Osteoblast (primary cell): ENCODE measurements around the gene FATE1. TPM values are rescaled to one million over a fixed set of nuclear protein-coding genes. Genes with fewer than 3 reads are reported as not detected.

Experiments
- DNase-seq: peaks from one replicate; pipeline ENCODE4 v3.0.0; 2011; ENCODE audit warnings: low spot score, mixed read lengths; ENCODE audit not compliant: insufficient read length; ENCODE audit errors: missing footprints
- H2AFZ ChIP-seq: 2 replicates; pipeline ENCODE4 v1.6.0; 2011; ENCODE audit warnings: mild to moderate bottlenecking, low read length
- H3K27ac ChIP-seq: 2 replicates; pipeline ENCODE4 v1.5.1; 2011; ENCODE audit warnings: mild to moderate bottlenecking, low read depth, low read length, moderate library complexity
- H3K27me3 ChIP-seq: 2 replicates; pipeline ENCODE4 v1.6.0; 2012; ENCODE audit warnings: mild to moderate bottlenecking, control low read depth, inconsistent platforms, low read length, moderate library complexity; ENCODE audit not compliant: insufficient read depth
- H3K36me3 ChIP-seq: 2 replicates; pipeline ENCODE4 v1.5.1; 2011; ENCODE audit warnings: mild to moderate bottlenecking, low read length, control low read depth, moderate library complexity; ENCODE audit not compliant: insufficient read depth
- H3K4me1 ChIP-seq: 2 replicates; pipeline ENCODE4 v1.5.1; 2011; ENCODE audit warnings: mild to moderate bottlenecking, low read length, control low read depth, moderate library complexity; ENCODE audit not compliant: insufficient read depth
- H3K4me2 ChIP-seq: 2 replicates; pipeline ENCODE4 v1.6.0; 2011; ENCODE audit warnings: mild to moderate bottlenecking, low read length; ENCODE audit not compliant: insufficient read depth
- H3K4me3 ChIP-seq: fragments of 200-600 bp; sonication (generic); 3 replicates; pipeline ENCODE4 v1.5.1; 2012; ENCODE audit warnings: mild to moderate bottlenecking, low read length, inconsistent platforms; ENCODE audit not compliant: insufficient read depth
- H3K79me2 ChIP-seq: 2 replicates; pipeline ENCODE4 v1.6.0; 2012; ENCODE audit warnings: mild to moderate bottlenecking, low read length, control low read depth, inconsistent platforms; ENCODE audit not compliant: insufficient read depth
- H3K9me3 ChIP-seq: 2 replicates; pipeline ENCODE4 v1.5.1; 2011; ENCODE audit warnings: low read depth, low read length, control low read depth
- H4K20me1 ChIP-seq: 2 replicates; pipeline ENCODE4 v1.6.0; 2012; ENCODE audit warnings: mild to moderate bottlenecking, low read length, control low read depth; ENCODE audit not compliant: insufficient read depth
- CTCF ChIP-seq: IDR thresholded peaks from 2 replicates; pipeline ENCODE4 v1.5.1; 2011; ENCODE audit warnings: mild to moderate bottlenecking, low read depth, low read length, moderate library complexity; ENCODE audit errors: extremely low read depth
- total RNA-seq: library from RNA; depleted of rRNA; stranded (reverse); fragments of >200 nt; gene quantifications from 2 replicates; pipeline ENCODE4 v1.2.3, GENCODE V29; 2012

FATE1 gene
- not detected in 2 replicates for total RNA-seq

GRCh38 chrX:151715752-151716151 lies at the start of gene FATE1:
TSS of gene FATE1 (plus strand) at chrX:151716035. CDS start at chrX:151716120, 85 bp downstream.
- Histone ChIP-seq H3K4me1 (no peaks in the 10 kb centered on the region), H4K20me1 (no peaks in the 10 kb centered on the region), H3K36me3 (no peaks in the 10 kb centered on the region), H3K27ac (no peak within 1 kb of the TSS), H3K4me2 (no peak within 1 kb of the TSS), H3K9me3 (no peaks in the 10 kb centered on the region), H2AFZ (no peak within 1 kb of the TSS), H3K79me2 (no peaks in the 10 kb centered on the region), H3K4me3 (no peak within 1 kb of the TSS), H3K27me3 (no peaks in the 10 kb centered on the region)
- no peak for DNase-seq
- TF ChIP-seq CTCF, result no peak

- Histone ChIP-seq H4K20me1 (no peaks in the 10 kb centered on the region), H3K79me2 (no peaks in the 10 kb centered on the region), H3K4me3 (no peak overlapping the region), H2AFZ (no peak overlapping the region), H3K4me2 (no peak overlapping the region), H3K9me3 (no peaks in the 10 kb centered on the region), H3K4me1 (no peaks in the 10 kb centered on the region), H3K27ac (no peak overlapping the region), H3K27me3 (no peaks in the 10 kb centered on the region), H3K36me3 (no peaks in the 10 kb centered on the region)
- DNase-seq, result no peak
- TF ChIP-seq CTCF, result no peak
Observed at GRCh38 chrX:151675121-151675746, 40.6 kb upstream of the FATE1 start.

- Histone ChIP-seq H3K36me3 (no peaks in the 10 kb centered on the region), H3K27me3 (no peaks in the 10 kb centered on the region), H3K9me3 (no peaks in the 10 kb centered on the region), H3K4me1 (no peaks in the 10 kb centered on the region), H3K4me2 (no peak overlapping the region), H4K20me1 (no peaks in the 10 kb centered on the region), H3K27ac (no peak overlapping the region), H3K4me3 (no peak overlapping the region), H3K79me2 (no peaks in the 10 kb centered on the region), H2AFZ (no peak overlapping the region)
- TF ChIP-seq CTCF, result no peak
- no peak for DNase-seq
Observed at GRCh38 chrX:151676196-151676595, 39.6 kb upstream of the FATE1 start.

- no peaks in the 10 kb centered on the region for H3K4me1 ChIP-seq
- no peak for DNase-seq
- H3K4me3 ChIP-seq, result no peak overlapping the region
- TF ChIP-seq CTCF, result no peak
- H3K27ac ChIP-seq, result no peak overlapping the region
- H3K4me2 ChIP-seq, result no peak overlapping the region
- H4K20me1 ChIP-seq, result no peaks in the 10 kb centered on the region
- no peaks in the 10 kb centered on the region for H3K79me2 ChIP-seq
- H2AFZ ChIP-seq, result no peak overlapping the region
- H3K36me3 ChIP-seq, result no peaks in the 10 kb centered on the region
- H3K27me3 ChIP-seq, result no peaks in the 10 kb centered on the region
- no peaks in the 10 kb centered on the region for H3K9me3 ChIP-seq
Observed at GRCh38 chrX:151679798-151680402, 35.9 kb upstream of the FATE1 start.
